ENCODE measurements around the gene USHBP1.
A peak's percentile ranks its signal among the peaks of the same experiment; 100 is the strongest.

The USHBP1 gene

DNA sequence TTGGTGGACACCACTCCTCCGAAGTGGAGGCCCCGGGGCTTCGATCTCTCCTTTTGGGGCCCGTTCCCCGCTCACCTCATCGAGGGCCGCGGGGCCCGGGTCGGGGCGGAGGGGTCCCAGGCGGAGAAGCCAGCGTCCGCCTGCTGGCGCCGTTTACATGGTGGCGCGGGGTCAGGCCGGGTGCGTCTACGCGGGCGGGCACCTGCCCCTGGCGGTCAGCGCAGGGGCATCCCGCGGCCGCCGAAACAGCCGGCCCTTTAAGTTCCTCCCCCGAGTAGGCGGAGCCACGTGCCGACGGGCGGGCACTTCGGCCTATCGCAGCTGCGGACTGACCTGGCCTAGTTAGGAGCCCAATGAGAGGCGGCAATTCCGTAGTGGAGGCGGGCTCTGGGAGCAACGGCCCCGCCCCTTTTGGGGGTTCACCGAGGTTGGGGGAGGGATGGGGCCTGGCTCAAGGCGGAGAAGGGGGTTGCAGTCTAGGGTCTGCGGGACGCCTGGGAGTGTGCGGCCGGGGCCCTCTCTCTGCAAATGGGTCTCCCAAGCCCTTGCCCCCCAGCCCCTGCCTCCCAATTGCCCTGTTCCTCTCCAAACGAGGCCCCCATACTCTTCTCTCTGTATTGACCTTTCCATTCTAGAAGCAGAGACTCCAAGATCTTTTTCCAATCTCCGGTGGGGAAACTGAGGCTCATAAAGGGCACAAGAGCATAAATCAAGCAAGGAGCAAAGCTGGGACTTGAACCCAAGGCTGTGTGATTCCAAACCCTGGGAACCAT lies 38.8 kb upstream of the USHBP1 start, which contains the start of gene ABHD8:
Gene ABHD8 (minus strand): TSS at position 259 of the 773 bp plus-strand sequence. CDS start 1,809 bp downstream, outside the sequence.
- Histone ChIP-seq H3K9me2 (replicated peaks; ENCODE audit: insufficient read depth, low read length) (no peaks in the 10 kb centered on the region), H3K27me3 (replicated peaks; ENCODE audit: insufficient read depth, low read length) (no peaks in the 10 kb centered on the region), H3K9me3 (replicated peaks; ENCODE audit: insufficient read depth, low read length) (no peaks in the 10 kb centered on the region), H3K79me2 (ENCODE audit: low read length) (peaks cover 20% of the 10 kb centered on the region), H3K4me3 (ENCODE audit: low read length) (peak within 1 kb of the TSS; percentile 77), H4K20me1 (ENCODE audit: insufficient read depth, low read length) (no peaks in the 10 kb centered on the region), H3K4me1 (ENCODE audit: low read length) (peaks cover 17% of the 10 kb centered on the region), H3F3A (ENCODE audit: insufficient read depth, low read length) (peaks cover 24% of the 10 kb centered on the region), H3K9ac (ENCODE audit: low read length) (peak within 1 kb of the TSS; percentile 72; the same call in 1 of the 2 replicates), H3K36me3 (replicated peaks; ENCODE audit: insufficient read depth, low read length) (no peaks in the 10 kb centered on the region), H3K27ac (ENCODE audit: low read length) (no peak within 1 kb of the TSS), H3K4me2 (ENCODE audit: low read depth, low read length) (peak within 1 kb of the TSS; percentile 89), H2AFZ (ENCODE audit: low read length) (peak within 1 kb of the TSS; percentile 87)
- TF ChIP-seq, protein P1, sequence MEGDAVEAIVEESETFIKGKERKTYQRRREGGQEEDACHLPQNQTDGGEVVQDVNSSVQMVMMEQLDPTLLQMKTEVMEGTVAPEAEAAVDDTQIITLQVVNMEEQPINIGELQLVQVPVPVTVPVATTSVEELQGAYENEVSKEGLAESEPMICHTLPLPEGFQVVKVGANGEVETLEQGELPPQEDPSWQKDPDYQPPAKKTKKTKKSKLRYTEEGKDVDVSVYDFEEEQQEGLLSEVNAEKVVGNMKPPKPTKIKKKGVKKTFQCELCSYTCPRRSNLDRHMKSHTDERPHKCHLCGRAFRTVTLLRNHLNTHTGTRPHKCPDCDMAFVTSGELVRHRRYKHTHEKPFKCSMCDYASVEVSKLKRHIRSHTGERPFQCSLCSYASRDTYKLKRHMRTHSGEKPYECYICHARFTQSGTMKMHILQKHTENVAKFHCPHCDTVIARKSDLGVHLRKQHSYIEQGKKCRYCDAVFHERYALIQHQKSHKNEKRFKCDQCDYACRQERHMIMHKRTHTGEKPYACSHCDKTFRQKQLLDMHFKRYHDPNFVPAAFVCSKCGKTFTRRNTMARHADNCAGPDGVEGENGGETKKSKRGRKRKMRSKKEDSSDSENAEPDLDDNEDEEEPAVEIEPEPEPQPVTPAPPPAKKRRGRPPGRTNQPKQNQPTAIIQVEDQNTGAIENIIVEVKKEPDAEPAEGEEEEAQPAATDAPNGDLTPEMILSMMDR (IDR thresholded peaks at IDR 0.05; ENCODE audit: low read length) = peak; percentile 50
- TF ChIP-seq EZH2phosphoT487 (IDR thresholded peaks at IDR 0.05; ENCODE audit: low read length) (no peak), EZH2 (optimal IDR thresholded peaks at IDR 0.05; ENCODE audit: low read depth, low read length) (no peak)
- DNase-seq = peak; percentile 96

DNA sequence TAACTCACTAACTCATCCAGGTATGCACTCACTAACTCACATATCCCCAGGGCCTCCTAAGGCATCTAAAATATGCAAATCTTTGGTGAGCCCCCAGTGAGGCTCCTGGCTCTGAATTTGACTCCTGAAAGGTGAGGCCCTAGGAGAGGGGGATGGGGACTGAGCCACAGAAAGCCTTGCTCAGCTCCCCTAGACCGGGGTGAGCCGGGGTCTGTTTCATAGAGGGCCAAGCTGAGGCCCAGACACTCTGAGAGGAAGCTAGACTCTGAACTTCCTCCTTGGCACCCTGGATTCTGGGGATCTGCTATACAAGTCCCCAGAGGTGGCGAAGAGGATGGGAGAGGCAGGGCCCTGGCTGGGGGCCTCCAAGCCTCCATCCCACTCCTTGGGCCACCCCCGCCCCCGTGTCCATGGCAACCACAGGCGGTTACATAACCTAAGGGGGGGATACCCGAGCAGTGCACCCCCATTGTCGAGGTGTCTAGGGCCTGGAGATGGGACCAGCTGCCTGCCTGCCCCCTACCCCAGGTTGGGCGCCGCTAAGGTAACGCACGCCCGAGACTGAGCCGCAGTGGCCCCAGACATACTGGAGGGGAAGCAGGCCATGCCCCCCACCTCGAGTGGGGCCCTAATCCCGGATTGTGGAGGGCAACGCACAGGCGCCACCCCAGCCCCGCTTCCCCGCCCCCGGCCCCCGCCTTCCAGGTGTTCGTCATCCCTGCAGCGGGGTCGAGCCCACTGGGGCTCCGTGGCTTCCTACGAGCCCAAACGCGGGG lies 38.0 kb upstream of the USHBP1 start:
- H3F3A ChIP-seq (ENCODE audit: insufficient read depth, low read length) = peaks cover 19% of the 10 kb centered on the region
- no peaks in the 10 kb centered on the region for H4K20me1 ChIP-seq (ENCODE audit: insufficient read depth, low read length)
- H3K27ac ChIP-seq (ENCODE audit: low read length) = no peak overlapping the region
- no peaks in the 10 kb centered on the region for H3K36me3 ChIP-seq (replicated peaks; ENCODE audit: insufficient read depth, low read length)
- H2AFZ ChIP-seq (ENCODE audit: low read length) = peak overlapping the region; percentile 87
- TF ChIP-seq, protein P1 (IDR thresholded peaks at IDR 0.05; ENCODE audit: low read length) = no peak
- TF ChIP-seq EZH2phosphoT487 (IDR thresholded peaks at IDR 0.05; ENCODE audit: low read length) (no peak), EZH2 (optimal IDR thresholded peaks at IDR 0.05; ENCODE audit: low read depth, low read length) (no peak)
- DNase-seq = no peak
- peak overlapping the region; percentile 89 for H3K4me2 ChIP-seq (ENCODE audit: low read depth, low read length)
- peak overlapping the region; percentile 77 for H3K4me3 ChIP-seq (ENCODE audit: low read length)
- no peaks in the 10 kb centered on the region for H3K27me3 ChIP-seq (replicated peaks; ENCODE audit: insufficient read depth, low read length)
- peak overlapping the region; percentile 72; the same call in 1 of the 2 replicates for H3K9ac ChIP-seq (ENCODE audit: low read length)
- H3K9me2 ChIP-seq (replicated peaks; ENCODE audit: insufficient read depth, low read length) = no peaks in the 10 kb centered on the region
- peaks cover 15% of the 10 kb centered on the region for H3K79me2 ChIP-seq (ENCODE audit: low read length)
- H3K4me1 ChIP-seq (ENCODE audit: low read length) = peaks cover 17% of the 10 kb centered on the region
- no peaks in the 10 kb centered on the region for H3K9me3 ChIP-seq (replicated peaks; ENCODE audit: insufficient read depth, low read length)

DNA sequence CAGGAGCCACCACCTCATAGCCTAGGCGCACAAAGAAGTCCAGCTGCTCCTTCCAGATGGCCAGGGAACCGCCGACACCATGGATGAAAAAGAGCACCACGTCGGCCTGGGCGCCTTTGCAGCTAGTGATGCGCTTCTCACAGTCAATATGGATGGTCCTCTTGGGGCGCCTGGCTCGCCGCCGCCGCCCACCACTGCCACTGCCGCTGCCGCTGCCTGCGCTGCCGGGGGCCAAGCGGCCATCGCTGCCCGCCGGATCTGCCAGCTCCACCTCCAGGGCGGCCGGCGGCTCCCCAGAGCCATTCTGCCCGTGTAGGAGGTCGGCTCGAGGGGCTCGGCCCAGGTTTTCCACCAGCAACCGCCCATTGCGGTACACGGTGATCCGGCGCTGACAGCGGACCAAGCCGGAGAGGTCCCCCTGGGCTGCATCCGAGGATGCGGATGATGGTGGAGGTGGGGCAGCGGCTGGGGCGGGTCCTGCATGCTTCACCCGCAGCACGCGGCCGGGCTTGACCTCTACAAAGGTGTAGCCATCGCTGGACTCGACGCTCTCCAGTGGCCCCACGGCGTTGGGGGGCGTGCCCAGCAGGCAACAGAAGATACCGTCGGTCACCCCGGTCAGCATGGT lies 36.6 kb upstream of the USHBP1 start:
- TF ChIP-seq, protein P1 (IDR thresholded peaks at IDR 0.05; ENCODE audit: low read length) = no peak
- no peak for TF ChIP-seq EZH2phosphoT487 (IDR thresholded peaks at IDR 0.05; ENCODE audit: low read length)
- no peak for TF ChIP-seq EZH2 (optimal IDR thresholded peaks at IDR 0.05; ENCODE audit: low read depth, low read length)
- peaks cover 17% of the 10 kb centered on the region for H3K4me1 ChIP-seq (ENCODE audit: low read length)
- H3K79me2 ChIP-seq (ENCODE audit: low read length) = peaks cover under 1% of the 10 kb centered on the region
- H3K9ac ChIP-seq (ENCODE audit: low read length) = no peak overlapping the region
- no peaks in the 10 kb centered on the region for H3K36me3 ChIP-seq (replicated peaks; ENCODE audit: insufficient read depth, low read length)
- no peak overlapping the region for H3K4me3 ChIP-seq (ENCODE audit: low read length)
- no peaks in the 10 kb centered on the region for H3K9me3 ChIP-seq (replicated peaks; ENCODE audit: insufficient read depth, low read length)
- no peak overlapping the region for H3K4me2 ChIP-seq (ENCODE audit: low read depth, low read length)
- no peak overlapping the region for H3K27ac ChIP-seq (ENCODE audit: low read length)
- no peak overlapping the region for H2AFZ ChIP-seq (ENCODE audit: low read length)
- H3K27me3 ChIP-seq (replicated peaks; ENCODE audit: insufficient read depth, low read length) = no peaks in the 10 kb centered on the region
- no peaks in the 10 kb centered on the region for H4K20me1 ChIP-seq (ENCODE audit: insufficient read depth, low read length)
- peaks cover 12% of the 10 kb centered on the region; the same call in 1 of the 2 replicates for H3F3A ChIP-seq (ENCODE audit: insufficient read depth, low read length)
- DNase-seq = no peak
- no peaks in the 10 kb centered on the region for H3K9me2 ChIP-seq (replicated peaks; ENCODE audit: insufficient read depth, low read length)
